A673 (cell line): ENCODE data around the gene SEC16A. TPM values are rescaled to one million over a fixed set of nuclear protein-coding genes. Genes with fewer than 3 reads are reported as not detected.

ENCODE experiments used
- BruUV-seq: library from RNA; stranded (reverse); fragments of 400-500 nt; replicated peaks from 2 replicates; lab custom pipeline; 2021; lab: Mats Ljungman, UMichigan
- CTCF ChIA-PET: fragments of 300-600 bp; sonication (Branson Sonifier 250); formaldehyde crosslinking; loops from one replicate; lab custom pipeline; 2022; ENCODE audit warnings: antibody characterized with exemption; lab: Charles Lee
- POLR2A ChIA-PET: fragments of 300-600 bp; sonication (Branson Sonifier 250); formaldehyde crosslinking; loops from one replicate; lab custom pipeline; 2022; ENCODE audit warnings: antibody characterized with exemption; ENCODE audit not compliant: low non-redundant PET; lab: Charles Lee
- DNase-seq: peaks from one replicate; pipeline ENCODE4 v3.0.0-alpha.2; 2015; ENCODE audit warnings: low spot score
- H3K27ac ChIP-seq: fragments of 200-600 bp; sonication (generic); 2 replicates; pipeline ENCODE4 v1.5.1; 2016; ENCODE audit warnings: mixed run types, low read depth, mild to moderate bottlenecking, mixed read lengths, antibody characterized with exemption, low read length; ENCODE audit not compliant: poor library complexity, severe bottlenecking
- H3K27me3 ChIP-seq: fragments of 200-600 bp; sonication (generic); replicated peaks from 2 replicates; pipeline ENCODE4 v1.6.1; 2017; ENCODE audit warnings: mixed run types, low read depth, mild to moderate bottlenecking, mixed read lengths, antibody characterized with exemption, low read length; ENCODE audit not compliant: insufficient read depth, poor library complexity
- H3K36me3 ChIP-seq: fragments of 200-600 bp; sonication (generic); 2 replicates; pipeline ENCODE4 v1.6.1; 2016; ENCODE audit warnings: mixed run types, mild to moderate bottlenecking, mixed read lengths, antibody characterized with exemption, low read length; ENCODE audit not compliant: insufficient read depth, poor library complexity, severe bottlenecking
- H3K4me1 ChIP-seq: fragments of 200-600 bp; sonication (generic); 2 replicates; pipeline ENCODE4 v1.6.1; 2017; ENCODE audit warnings: mixed run types, mild to moderate bottlenecking, mixed read lengths, antibody characterized with exemption, low read length; ENCODE audit not compliant: insufficient read depth, poor library complexity, severe bottlenecking
- H3K4me3 ChIP-seq: fragments of 200-600 bp; sonication (generic); 2 replicates; pipeline ENCODE4 v1.5.1; 2016; ENCODE audit warnings: low read depth, mixed run types, mild to moderate bottlenecking, mixed read lengths, low read length; ENCODE audit not compliant: poor library complexity, severe bottlenecking
- H3K9me3 ChIP-seq: fragments of 200-600 bp; sonication (generic); 2 replicates; pipeline ENCODE4 v1.6.1; 2016; ENCODE audit warnings: mixed run types, low read depth, mild to moderate bottlenecking, mixed read lengths, antibody characterized with exemption, low read length; ENCODE audit not compliant: poor library complexity, severe bottlenecking
- CTCF ChIP-seq: fragments of 300-800, 200-600 bp; sonication (generic); conservative IDR thresholded peaks from 2 replicates; pipeline ENCODE4 v1.5.1; 2017; ENCODE audit warnings: low read depth, mild to moderate bottlenecking, antibody characterized with exemption, low read length, moderate library complexity, mixed read lengths
- EZH2 ChIP-seq: fragments of 200-600 bp; sonication (generic); IDR thresholded peaks from 2 replicates; pipeline ENCODE4 v1.6.1; 2017; ENCODE audit warnings: borderline replicate concordance, low read depth, mild to moderate bottlenecking, mixed read lengths, antibody characterized with exemption, low read length; ENCODE audit not compliant: poor library complexity, severe bottlenecking
- intact Hi-C: fragments of 100-400 bp; cut with micrococcal nuclease; formaldehyde crosslinking; loops from one replicate; pipeline ENCODE4 v1.10.0; 2022; ENCODE audit not compliant: unreplicated experiment
- total RNA-seq: library from RNA; stranded (reverse); gene quantifications from 2 replicates; pipeline ENCODE4 v1.2.3, GENCODE V29; 2021

SEC16A gene
- total RNA-seq, 1 experiment from 2014 or later: 72.9 TPM

GRCh38 chr9:136495238-136495800, 12.5 kb upstream of the SEC16A start:
- intact Hi-C loops: no loop called here
- peaks cover 35% of the 10 kb centered on the region for H3K36me3 ChIP-seq
- H3K27ac ChIP-seq: no peak overlapping the region
- TF ChIP-seq CTCF (no peak), EZH2 (no peak)
- no peaks in the 10 kb centered on the region for H3K9me3 ChIP-seq
- ChIA-PET CTCF (no interaction called here), POLR2A (no interaction called here)
- H3K27me3 ChIP-seq: no peaks in the 10 kb centered on the region
- no peak for DNase-seq
- H3K4me1 ChIP-seq: no peaks in the 10 kb centered on the region
- no peak overlapping the region for H3K4me3 ChIP-seq
- no TSS peak for BruUV-seq

- Histone ChIP-seq H3K4me1 (no peaks in the 10 kb centered on the region), H3K27me3 (no peaks in the 10 kb centered on the region), H3K4me3 (no peak overlapping the region), H3K27ac (no peak overlapping the region), H3K36me3 (peaks cover 29% of the 10 kb centered on the region), H3K9me3 (no peaks in the 10 kb centered on the region)
- CTCF ChIA-PET: no interaction called here
- no peak for TF ChIP-seq CTCF
- no peak for TF ChIP-seq EZH2
- intact Hi-C loops: no loop called here
- BruUV-seq: no TSS peak
- DNase-seq: no peak
- POLR2A ChIA-PET: no interaction called here
Measured at GRCh38 chr9:136494531-136495215, 11.8 kb upstream of the SEC16A start.

- TF ChIP-seq EZH2 (no peak), CTCF (no peak)
- peaks cover 23% of the 10 kb centered on the region for H3K36me3 ChIP-seq
- ChIA-PET POLR2A (no interaction called here), CTCF (no interaction called here)
- no TSS peak for BruUV-seq
- H3K27ac ChIP-seq: no peak overlapping the region
- no peaks in the 10 kb centered on the region for H3K4me1 ChIP-seq
- no peak overlapping the region for H3K4me3 ChIP-seq
- H3K27me3 ChIP-seq: no peaks in the 10 kb centered on the region
- H3K9me3 ChIP-seq: no peaks in the 10 kb centered on the region
- intact Hi-C loops: no loop called here
- DNase-seq: no peak
Measured at GRCh38 chr9:136494012-136494411, 11.2 kb upstream of the SEC16A start.
